Activated naive CD4-positive, alpha-beta T cell (primary cell): ENCODE data around the gene SHISAL1.
"Not testable (repeated sequence)": the region's sequence is repeated elsewhere in the genome, so short reads cannot be mapped to it uniquely, and the experiment has no call there.

Source experiments
- DNase-seq, 4 experiments: peaks; one replicate each; lab custom pipeline; 2025; lab: John Stamatoyannopoulos, UW

SHISAL1 gene

DNA sequence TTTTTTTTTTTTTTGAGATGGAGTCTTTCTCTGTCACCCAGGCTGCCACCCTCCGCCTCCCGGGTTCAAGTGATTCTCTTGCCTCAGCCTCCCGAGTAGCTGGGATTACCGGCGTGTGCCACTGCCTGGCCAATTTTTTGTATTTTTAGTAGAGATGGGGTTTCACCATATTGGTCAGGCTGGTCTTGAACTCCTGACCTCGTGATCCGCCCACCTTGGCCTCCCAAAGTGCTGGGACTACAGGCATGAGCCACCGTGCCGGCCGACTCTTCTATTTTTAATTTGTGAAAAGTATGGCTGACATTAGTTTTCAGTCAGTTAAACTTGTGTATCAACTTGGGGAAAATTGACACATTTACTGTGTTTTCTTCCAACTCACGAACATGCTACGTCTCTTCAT lies 78.4 kb downstream of the SHISAL1 start:
- DNase-seq = not testable (repeated sequence)

DNA sequence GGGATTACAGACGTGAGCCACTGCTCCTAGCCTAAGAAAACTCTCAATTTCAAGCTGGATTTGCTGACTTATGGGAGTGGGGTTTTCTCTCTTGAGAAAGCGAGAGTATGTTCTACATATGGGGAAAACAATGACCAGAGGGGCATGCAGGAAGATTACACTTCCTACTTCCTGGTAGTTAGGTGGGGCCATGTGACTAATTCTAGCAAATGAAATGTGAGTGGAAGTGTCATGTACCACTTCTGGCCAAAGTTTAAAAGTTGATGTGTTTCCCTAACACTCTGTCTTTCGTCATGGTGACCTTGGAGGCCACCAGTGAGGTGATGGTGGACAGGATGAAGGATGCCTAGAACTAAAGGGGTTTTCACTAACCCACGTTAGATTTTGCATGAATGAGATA lies 81.5 kb downstream of the SHISAL1 start:
- no peak for DNase-seq

DNA sequence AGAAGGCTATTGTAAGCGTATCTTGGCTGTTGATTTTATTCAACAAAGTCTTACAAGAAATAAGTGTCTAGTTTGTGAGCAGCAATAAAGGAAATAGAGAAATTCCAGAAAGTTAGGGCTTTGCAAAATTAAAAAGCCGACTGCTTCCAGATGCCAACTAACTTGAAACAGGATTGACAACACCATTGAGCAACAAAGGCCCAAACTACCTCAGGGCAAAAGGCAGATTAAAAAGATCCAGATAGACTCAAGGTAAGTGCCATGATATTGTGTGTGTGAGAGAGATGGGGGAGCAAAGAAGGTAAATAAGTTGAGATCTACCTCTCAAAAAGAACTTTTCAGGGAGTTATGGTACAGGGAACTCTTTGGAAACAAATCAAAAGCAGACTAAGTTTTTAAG lies 82.9 kb downstream of the SHISAL1 start:
- DNase-seq = no peak

DNA sequence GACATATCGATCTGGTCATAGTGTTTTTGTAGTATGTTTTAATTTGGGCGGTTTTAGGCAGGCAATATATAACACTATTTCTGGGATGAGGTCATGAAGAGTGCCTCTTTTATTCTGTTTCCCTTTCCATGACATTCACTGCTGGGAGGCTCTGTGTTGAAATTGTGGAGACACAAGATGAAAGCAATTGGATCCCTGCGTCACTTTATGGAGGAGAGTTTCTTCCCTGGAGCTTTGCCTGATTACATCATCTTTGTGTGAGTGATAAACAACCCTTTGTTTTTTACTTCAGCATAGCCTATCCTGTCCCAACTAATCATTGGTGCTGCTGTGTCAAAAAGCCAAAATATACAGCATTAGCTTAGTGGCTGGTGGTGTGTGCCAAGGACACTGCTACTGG lies 83.4 kb downstream of the SHISAL1 start:
- no peak for DNase-seq

DNA sequence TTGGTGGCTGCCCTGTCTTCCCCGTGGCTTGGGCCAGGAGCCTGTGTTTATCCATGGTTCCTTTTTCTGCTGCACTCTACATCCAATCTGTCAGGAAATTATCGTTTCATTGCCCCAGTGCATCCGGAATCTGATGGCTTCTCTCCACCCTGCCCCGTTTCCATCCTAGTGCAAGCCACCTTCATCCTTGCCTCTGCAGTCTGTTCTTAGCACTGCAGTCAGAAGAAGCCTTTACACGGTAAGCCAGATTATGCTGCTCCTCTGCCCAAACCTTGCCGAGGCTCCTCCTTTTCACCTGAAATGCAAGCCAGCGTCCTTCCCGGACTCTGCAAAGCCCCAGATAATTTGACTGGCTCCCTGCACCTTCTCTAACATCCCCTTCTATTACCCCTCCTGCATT lies 86.9 kb downstream of the SHISAL1 start:
- no peak for DNase-seq

DNA sequence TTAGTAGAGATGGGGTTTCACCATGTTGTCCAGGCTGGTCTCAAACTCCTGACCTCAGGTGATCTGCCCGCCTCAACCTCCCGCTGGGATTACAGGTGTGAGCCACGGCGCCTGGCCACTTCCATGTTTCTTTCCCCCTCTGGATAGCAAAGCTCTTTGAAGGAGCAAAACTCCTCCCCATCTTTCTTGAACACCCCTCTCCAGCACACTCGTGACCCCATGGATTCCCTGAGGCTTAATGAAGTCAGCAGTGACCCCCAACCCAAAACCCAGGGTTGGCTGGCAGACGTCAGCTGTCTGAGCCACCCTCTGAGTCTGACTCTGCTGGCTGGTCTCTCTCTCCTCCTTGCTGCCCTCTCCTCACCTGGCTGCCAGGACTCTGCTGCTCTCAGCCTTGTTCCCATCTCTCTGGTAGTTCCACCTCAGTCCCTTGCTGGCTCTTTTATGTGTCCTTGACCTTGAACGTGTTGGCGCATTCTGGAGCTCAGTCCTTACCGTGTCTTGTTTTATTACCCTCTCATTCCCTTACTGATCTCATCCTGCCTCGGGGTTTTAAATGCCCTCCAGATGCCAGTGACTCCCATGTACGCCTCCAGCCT lies 87.6 kb downstream of the SHISAL1 start:
- no peak for DNase-seq

DNA sequence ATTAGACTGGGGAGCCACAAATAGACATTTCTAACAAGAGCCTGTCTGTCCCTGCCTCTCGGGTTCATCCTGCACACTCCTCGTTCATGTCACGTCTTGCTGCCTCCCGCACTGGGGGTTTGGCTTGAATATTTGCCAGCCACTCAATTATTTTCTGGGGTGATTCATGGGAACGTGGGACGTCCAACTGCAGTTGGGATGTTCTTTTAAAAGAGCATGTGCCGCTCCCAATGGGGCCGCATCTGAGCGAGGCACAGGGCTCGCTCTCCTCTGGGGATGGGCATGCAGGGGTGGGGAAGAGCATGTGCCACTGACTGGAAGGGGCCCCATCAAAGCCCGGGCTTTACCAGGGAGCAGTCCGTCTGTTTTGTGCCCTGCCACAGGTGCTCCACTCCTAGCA lies 88.6 kb downstream of the SHISAL1 start:
- DNase-seq = no peak

DNA sequence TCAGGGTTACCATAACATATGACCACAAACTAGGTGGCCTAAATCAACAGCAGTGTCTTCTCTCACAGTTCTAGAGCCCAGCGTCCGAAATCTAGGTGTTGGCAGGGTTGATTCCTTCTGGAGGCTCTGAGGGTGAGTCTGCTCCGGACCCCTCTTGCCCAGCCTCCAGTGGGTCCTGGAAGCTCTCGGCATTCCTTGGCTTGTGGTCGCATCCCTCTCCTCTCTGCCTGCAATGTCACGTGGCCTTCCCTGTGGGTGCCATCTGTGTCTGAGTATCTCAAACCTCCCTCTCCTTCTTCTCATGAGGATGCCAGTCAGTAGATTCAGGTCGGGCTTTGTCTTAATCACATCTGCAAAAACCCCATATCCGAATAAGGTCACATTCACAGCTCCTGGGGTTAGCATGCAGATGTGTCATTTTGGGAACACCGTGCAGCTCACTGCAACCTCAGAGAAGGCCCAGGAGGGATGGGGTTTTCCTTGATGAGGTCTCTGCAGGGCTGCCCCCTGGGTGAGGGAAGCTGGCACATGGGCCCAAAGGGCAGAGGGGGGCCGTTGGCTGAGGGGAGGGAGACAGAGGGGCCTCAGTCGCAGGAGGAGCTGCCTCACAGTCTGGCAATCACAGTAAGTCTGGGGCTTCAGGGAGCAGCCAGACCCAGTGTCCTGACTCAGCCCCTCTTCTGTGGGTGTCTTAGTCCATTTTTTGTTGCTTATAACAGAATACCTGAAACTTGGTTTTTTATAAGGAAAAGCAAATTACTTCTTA lies 90.9 kb downstream of the SHISAL1 start:
- DNase-seq = no peak

DNA sequence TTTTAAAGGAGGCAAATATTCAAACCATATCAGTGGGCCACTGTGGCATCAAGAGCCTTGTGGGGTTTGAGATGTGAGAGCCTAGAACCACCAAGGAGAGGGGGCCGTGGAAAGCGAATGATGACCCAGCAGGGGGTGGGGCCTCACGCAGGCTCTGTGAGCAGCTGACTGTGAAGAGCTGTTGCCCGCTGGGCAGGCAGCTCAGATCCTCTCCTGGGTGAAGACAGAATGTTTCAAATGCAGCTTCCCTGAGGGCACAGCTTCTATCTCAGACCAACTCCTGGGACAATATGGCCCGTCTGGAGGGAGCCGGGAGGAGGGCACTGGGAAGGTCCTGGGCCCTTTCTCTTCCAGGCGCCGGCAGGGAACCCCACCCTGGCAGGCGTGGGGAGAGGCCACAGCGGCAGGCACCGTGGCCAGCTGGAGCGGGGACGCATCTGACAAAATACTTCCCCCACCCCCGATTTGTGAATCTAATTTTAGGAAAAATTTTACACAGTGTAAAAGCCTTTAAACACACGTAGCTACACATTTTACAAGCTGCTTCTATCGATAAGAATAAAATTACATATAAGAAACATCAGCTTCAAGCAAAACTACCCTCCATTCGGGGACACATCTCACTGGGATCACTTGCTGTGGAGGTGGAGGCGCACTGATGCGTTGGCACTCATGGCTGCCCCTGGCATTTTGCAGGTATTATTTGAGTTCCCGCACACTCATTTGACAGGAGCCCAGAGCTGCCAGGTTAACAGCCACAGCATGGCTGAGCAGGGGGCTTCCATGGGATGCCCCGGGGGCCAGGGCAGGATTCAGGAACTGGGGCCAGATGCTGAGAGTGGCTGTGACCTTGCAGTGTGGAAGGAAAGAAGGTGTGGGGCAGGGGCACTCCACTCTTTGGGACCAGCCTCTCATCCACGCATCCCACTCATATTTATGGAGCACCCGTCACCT lies 91.7 kb downstream of the SHISAL1 start:
- DNase-seq = no peak

DNA sequence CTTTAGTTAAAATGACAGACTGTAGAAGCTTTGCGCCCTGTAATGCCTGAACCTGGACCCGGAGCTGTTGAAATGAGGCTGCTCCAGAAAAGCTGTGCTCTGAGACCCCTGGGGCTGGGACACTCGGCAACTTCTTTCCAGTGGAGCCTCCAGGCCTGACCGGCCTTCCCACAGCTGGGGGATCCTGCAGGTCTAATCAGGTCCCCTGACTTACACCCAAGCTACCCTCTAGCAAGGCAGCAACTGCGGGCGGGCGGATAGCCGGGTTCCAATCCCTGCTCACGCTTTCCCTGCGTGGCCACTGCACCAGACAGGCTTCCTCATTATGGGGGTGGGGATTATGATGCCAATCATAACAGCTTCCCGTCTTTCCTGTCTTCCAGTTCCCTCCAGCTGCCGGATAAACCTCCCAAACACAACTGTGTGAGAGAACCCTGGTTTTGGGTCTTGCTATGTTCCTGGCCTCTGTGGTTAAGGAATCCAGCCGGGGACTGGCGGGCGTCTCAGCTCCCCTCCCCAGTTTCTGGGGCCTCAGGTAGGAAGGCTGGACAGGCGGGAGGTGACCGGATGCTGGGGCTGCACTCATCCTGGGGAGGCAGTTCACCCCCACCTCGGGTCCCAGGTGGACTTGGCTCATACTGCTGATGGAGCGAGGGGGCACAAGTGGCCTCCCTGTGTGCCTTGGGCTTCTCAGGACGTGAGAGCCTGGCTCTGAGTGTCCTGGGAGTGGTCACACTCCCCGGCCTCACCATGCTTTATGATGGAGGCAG lies 93.5 kb downstream of the SHISAL1 start:
- DNase-seq = no peak

DNA sequence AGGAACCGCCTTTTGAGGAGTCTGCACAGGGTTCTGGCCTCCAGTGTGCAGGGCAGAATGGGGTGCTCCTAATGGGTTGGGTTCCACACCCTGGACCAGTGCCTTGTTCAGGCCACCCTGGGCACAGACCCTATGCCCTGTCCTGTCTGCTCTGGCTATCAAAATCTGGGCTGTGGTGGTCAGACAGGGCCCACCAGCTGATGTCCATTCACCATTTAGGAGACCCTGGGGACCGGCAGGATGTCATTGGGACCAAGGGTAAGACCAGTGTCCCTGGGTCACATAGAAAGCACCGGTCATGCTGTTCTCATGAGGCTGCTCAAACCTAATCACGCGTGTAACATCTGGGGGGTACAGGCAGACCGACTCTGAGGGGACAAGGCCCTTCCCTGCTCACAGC lies 94.7 kb downstream of the SHISAL1 start:
- DNase-seq = no peak

DNA sequence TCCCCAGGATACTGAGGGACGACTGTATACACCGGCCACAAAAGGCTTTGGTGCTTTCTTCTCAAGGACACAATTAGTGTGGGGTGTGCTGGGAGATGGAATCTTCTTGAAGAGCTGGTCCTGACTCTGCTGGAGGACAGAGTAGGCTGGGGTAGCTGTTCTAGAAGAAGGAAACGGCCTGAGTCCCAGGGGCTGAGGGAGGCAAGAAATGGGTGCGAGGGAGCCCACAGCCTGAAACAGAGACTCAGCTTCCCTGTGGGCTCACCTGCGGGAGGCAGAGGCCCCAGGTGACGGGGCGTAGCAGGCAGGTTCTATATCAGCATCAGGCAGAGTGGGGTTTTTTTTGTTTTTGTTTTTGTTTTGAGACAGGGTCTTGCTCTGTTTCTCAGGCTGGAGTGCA lies 95.4 kb downstream of the SHISAL1 start:
- no peak for DNase-seq

DNA sequence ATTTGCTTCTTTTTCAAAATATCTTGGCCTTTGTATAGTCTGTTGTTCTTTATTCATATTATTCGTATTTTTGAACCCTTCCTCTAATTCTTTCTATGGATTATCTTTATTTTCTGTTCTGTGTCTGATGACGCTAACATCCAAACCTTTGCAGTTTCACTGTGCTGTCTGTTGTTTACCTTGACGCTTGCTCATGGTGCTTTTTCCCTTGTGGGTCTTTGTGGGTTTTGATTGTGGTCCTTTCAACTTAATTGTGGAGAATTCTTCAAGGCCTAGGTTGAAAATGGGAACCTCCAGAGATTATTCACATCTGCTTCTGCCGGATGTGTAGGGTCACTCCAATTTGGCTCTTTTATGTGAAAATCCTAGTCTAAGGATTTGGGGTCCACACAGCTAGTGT lies 97.5 kb downstream of the SHISAL1 start:
- no peak for DNase-seq

DNA sequence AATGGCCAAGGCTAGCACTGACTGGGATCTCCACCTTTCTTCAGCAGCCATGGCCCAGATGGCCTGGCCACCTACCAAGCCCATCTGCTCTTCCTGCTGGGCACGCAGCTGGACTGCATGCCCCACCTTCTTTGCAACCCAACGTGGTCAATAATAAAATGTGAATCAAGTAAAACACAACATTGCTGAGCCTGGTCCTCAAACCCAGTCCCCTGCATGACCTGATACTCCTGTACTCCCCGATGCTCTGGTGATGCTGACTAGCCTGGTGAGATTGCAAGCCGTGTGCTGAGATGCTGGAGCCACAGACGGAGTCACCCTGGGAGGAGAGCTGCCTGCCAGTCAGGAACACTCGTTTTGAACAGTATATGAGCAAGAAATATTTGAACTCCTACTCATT lies 98.0 kb downstream of the SHISAL1 start:
- no peak for DNase-seq

DNA sequence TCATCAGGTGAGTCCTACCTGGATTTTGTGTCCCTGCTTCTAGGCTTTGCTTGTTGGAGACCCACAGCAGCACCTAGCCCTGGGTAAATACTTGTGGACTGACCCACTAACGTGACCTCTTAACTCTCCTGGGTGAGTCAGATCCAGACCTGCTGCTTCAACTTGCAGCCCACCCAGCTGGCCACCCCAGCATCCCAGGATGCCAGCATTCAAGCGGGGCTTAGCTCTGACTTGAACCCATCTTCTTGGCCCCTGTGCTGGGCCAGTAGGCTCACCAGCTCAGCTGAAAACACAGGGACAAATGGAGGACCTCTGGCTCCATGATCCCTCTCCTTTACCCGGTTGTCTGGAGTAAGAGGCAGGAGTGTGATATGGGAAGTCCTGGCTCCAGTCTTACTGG lies 98.6 kb downstream of the SHISAL1 start:
- DNase-seq = no peak

DNA sequence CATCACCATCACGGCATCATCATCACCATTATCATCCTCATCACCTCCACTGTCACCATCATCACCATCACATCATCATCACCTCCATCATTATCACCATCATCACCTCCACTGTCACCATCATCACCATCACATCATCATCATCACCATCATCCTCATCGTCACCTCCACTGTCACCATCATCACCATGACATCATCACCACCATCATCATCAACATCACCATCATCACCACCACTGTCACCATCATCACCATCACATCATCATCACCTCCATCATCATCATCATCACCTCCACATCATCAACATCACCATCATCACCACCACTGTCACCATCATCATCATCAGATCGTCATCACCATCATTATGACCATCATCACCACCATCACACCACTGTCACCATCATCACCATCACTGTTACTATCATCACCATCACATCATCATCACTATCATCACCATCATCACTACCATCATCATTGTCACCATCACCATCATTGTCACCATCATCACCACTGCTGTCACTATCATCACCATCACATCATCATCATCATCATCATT lies 99.2 kb downstream of the SHISAL1 start:
- no peak for DNase-seq

DNA sequence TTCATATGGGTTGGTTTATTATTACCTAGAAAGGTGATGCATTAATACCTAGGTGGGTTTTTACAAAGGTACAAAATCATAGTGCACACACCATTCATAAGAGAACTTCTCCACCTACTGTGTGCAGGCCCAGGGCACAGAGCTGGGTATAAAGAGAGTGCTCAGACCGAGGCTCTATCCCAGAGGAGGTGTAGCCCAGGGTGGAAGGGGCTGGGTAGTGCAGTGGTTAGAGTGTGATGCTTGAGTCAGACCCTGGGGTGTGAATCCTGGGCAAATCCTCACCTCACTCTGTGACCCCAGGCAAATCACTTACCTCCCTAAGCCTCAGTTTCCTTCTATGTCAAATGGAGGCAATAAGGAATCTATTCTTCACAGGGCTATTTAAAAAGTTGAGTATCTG lies 99.8 kb downstream of the SHISAL1 start:
- DNase-seq = no peak

DNA sequence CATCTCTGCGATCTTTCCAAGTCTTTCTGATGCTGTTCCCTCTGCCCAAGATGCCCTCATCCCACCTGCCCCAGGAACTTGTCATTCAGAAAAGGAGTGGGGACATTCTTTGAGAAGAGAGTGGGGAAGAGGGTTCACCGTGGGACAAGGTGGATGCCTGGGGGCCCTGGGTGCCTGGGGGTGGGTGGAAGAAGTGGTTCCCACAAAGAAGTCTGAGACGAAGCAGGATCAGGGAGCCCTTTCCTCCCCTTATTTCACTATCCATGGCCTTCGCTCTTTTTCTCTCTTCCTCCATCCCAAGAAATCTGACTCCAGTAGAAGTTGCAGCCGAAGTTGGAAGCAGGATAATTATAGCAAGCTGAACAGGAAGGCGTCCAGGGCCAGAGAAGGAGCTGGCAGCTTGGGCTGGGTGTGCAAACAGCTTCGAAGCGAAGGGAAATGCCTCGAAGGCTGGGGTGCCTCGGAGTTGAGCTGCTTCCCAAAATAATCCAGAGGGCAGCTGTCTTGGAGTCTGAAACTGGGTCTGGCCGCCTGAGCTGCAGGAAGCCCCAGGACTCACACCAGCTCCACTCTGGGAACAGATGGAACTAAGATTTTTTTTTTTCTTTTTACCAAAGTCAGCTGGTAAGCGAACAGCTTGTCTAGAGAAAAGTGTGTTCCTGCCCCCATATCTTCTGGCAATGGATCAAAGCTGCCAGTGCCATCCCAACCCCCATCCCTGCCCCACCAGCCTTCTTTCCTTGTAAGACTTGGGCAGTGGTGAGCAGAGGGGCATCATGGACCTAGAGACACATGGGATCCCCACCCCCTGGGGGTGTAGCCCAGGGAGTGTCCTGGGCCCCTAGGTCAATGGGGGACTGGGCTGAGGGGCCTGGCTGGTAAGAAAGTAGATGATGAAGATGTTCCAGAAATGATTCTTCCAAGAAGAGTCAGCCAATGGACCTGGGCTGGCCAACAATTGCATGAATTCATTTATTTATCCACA lies 100.5 kb downstream of the SHISAL1 start:
- no peak for DNase-seq

DNA sequence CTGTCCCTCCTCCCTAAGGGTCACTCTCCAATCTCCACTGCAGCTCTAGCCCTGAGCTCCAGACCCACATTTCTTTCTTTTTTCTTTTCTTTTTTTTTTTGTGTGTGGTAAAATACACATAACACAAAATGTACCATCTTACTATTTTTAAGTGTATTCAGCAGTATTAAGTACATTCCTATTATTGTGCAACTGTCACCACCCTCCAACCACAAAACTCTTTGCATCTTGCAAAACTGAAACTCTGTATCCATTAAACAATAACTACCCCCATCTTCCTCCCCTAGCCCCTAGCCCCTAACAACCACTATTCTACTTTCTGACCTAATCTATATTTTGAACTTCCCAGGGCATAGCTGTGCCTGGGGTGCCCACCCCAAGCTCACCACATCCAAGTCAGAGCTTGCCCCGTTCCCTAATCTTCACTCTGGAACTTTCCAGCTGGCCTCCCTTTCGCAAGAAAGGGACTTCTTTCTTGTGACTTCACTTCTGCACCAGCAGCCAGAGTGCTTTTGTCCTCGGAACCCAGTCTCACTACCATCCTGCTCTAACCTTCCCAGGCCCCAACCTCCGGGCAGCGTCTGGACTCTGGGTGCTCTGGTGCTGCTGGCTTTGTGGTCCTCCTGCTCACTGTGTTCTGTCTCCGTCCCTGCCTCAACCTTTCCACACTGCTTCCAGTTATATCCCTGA lies 101.3 kb downstream of the SHISAL1 start:
- no peak for DNase-seq

DNA sequence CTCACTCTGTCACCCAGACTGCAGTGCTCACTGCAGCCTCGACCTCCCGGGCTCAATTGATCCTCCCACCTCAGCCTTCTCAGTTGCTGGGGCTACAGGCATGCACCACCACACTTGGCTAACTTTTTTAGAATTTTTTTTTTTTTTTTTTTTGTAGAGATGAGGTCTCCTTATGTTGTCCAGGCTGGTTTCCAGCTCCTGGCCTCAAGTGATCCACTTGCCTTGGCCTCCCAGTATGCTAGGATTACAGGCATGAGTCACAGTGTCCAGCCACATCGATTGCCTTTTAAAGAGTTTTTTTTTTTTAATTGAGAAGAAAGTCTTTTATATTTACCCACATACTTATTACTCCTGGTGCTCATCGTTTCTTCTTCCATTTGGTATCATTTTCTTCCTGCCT lies 102.0 kb downstream of the SHISAL1 start:
- DNase-seq = no peak
